ENCODE data around the gene RBM18. TPM values are rescaled to one million over a fixed set of nuclear protein-coding genes. Genes with fewer than 3 reads are reported as not detected.

The RBM18 gene
- 1 to 10 TPM; 5.7 to 8.0 (median 7.0) TPM for total RNA-seq

GRCh38 chr9:122264360-122265148, at the start of gene RBM18, which contains the start of gene MRRF:
RBM18 (minus strand) TSS chr9:122264840; CDS start chr9:122261492, 3,348 bp downstream.
MRRF (plus strand) TSS chr9:122264882; CDS start chr9:122270892, 6,010 bp downstream.
- 1% methylated on average over 20 to 43 of the region's 60 CpGs for WGBS, 2 donors

GRCh38 chr9:122314165-122314564, 49.5 kb upstream of the RBM18 start:
- no peak overlapping the region for H3K4me3 ChIP-seq
- H3K27me3 ChIP-seq = no peaks in the 10 kb centered on the region
- peaks cover 0 to 70% (median 14%) of the 10 kb centered on the region in 3 donors for H3K36me3 ChIP-seq
- no peak for DNase-seq (ENCODE audit: low spot score in 2 of 2)
- no peak overlapping the region for H3K27ac ChIP-seq
- no peaks in the 10 kb centered on the region for H3K4me1 ChIP-seq
- TF ChIP-seq CTCF (IDR thresholded peaks at IDR 0.05) (no peak), POLR2A (IDR thresholded peaks at IDR 0.05) (no peak), EP300 (IDR thresholded peaks at IDR 0.05) (no peak)
- H3K9me3 ChIP-seq = no peaks in the 10 kb centered on the region

More at GRCh38 chr9:122264360-122265148, at the start of gene RBM18, which contains the start of gene MRRF:
- DNase-seq (ENCODE audit: low spot score in 2 of 2) = peak; percentile 83 to 85
- TF ChIP-seq CTCF (IDR thresholded peaks at IDR 0.05) (peak in 1 of 5 experiments; percentile 35), POLR2A (IDR thresholded peaks at IDR 0.05) (peak; percentile 53 to 71), EP300 (IDR thresholded peaks at IDR 0.05) (peak; percentile 23 to 93)
- Histone ChIP-seq H3K9me3 (no peaks in the 10 kb centered on the region), H3K4me3 (peak within 1 kb of the TSS; percentile 69 to 89 (median 76)), H3K4me1 (peaks cover 0 to 46% (median 20%) of the 10 kb centered on the region in 4 donors), H3K27me3 (no peaks in the 10 kb centered on the region), H3K36me3 (peaks cover 0 to 19% (median 0%) of the 10 kb centered on the region in 3 donors), H3K27ac (peak within 1 kb of the TSS; percentile 90 to 94 (median 92))

- TF ChIP-seq CTCF (IDR thresholded peaks at IDR 0.05) = no peak
- TF ChIP-seq EP300 (IDR thresholded peaks at IDR 0.05) = no peak
- no peak for TF ChIP-seq POLR2A (IDR thresholded peaks at IDR 0.05)
- no peak for DNase-seq (ENCODE audit: low spot score in 2 of 2)
- H3K9me3 ChIP-seq = no peaks in the 10 kb centered on the region
- no peak overlapping the region for H3K4me3 ChIP-seq
- no peaks in the 10 kb centered on the region for H3K27me3 ChIP-seq
- peaks cover 0 to 67% (median 14%) of the 10 kb centered on the region in 3 donors for H3K36me3 ChIP-seq
- WGBS, 2 donors = 58 to 63% methylated on average over 2 of the region's 2 CpGs
- H3K27ac ChIP-seq = no peak overlapping the region
- H3K4me1 ChIP-seq = no peaks in the 10 kb centered on the region
These were observed 45.2 kb upstream of the RBM18 start for GRCh38 chr9:122309861-122310260.

- Histone ChIP-seq H3K4me3 (no peak overlapping the region), H3K9me3 (no peaks in the 10 kb centered on the region), H3K27ac (no peak overlapping the region), H3K27me3 (no peaks in the 10 kb centered on the region), H3K4me1 (no peaks in the 10 kb centered on the region), H3K36me3 (peaks cover 0 to 60% (median 3%) of the 10 kb centered on the region in 3 donors)
- TF ChIP-seq EP300 (IDR thresholded peaks at IDR 0.05) = peak in 1 of 2 donors; percentile 26
- no peak for TF ChIP-seq POLR2A (IDR thresholded peaks at IDR 0.05)
- no peak for TF ChIP-seq CTCF (IDR thresholded peaks at IDR 0.05)
- WGBS, 2 donors = 89 to 100% methylated on average over 1 of the region's 1 CpG
- no peak for DNase-seq (ENCODE audit: low spot score in 2 of 2)
These were observed 43.3 kb upstream of the RBM18 start for GRCh38 chr9:122307925-122308324.

- H3K36me3 ChIP-seq = peaks cover 0 to 59% (median 0%) of the 10 kb centered on the region in 3 donors
- H3K27me3 ChIP-seq = no peaks in the 10 kb centered on the region
- no peaks in the 10 kb centered on the region for H3K4me1 ChIP-seq
- TF ChIP-seq EP300 (IDR thresholded peaks at IDR 0.05) = peak in 1 of 2 donors; percentile 24
- no peak for TF ChIP-seq CTCF (IDR thresholded peaks at IDR 0.05)
- no peak for TF ChIP-seq POLR2A (IDR thresholded peaks at IDR 0.05)
- H3K27ac ChIP-seq = peak overlapping the region in 1 of 4 donors; percentile 29
- H3K9me3 ChIP-seq = no peaks in the 10 kb centered on the region
- H3K4me3 ChIP-seq = no peak overlapping the region
- WGBS, 2 donors = 73 to 78% methylated on average over 5 of the region's 5 CpGs
- DNase-seq (ENCODE audit: low spot score in 2 of 2) = no peak
These were observed 42.4 kb upstream of the RBM18 start for GRCh38 chr9:122307061-122307460.
